Measurements from ENCODE around the gene CCDC28B.

CCDC28B gene

DNA sequence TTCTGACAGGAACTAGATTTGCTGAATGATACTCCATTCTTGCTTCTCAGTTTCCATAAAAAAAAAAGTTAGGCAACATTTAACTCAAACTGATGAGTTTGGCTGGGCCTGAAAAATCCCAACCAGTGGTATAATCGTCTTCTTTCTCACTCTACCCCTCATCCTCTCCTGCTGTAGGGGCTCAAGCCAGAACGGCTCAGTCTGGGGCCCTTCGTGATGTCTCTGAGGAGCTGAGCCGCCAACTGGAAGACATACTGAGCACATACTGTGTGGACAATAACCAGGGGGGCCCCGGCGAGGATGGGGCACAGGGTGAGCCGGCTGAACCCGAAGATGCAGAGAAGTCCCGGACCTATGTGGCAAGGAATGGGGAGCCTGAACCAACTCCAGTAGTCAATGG is 19.3 kb upstream of the CCDC28B start:
- peaks cover 0 to 47% (median 34%) of the 10 kb centered on the region in 4 experiments for H3K4me1 ChIP-seq (ENCODE audit: control extremely low read depth in 1 of 4, control insufficient read depth in 4 of 4, insufficient read depth in 4 of 4, low read length in 3 of 4)
- peaks cover 7 to 46% (median 26%) of the 10 kb centered on the region in 4 experiments for H3K36me3 ChIP-seq (ENCODE audit: control insufficient read depth in 4 of 4, insufficient read depth in 4 of 4, low read length in 3 of 4)
- H3K27ac ChIP-seq (ENCODE audit: insufficient read depth in 1 of 2, low read depth in 1 of 2, low read length in 2 of 2, poor library complexity in 1 of 2, severe bottlenecking in 2 of 2): peak overlapping the region; percentile 42 to 89
- WGBS (ENCODE audit: insufficient coverage): 95% methylated on average over 9 of the region's 9 CpGs
- DNase-seq: no peak
- ChIA-PET CTCF (interaction anchor here (1.2 to 1.5 kb wide), 3 partner anchors 9 to 73 kb away, joined by 3 to 5 read pairs (median 3); partner anchors contain the start of gene KPNA6), POLR2A (no interaction called here)
- H3K9me3 ChIP-seq (ENCODE audit: control extremely low read depth in 1 of 5, control insufficient read depth in 4 of 5, insufficient read depth in 2 of 5, low read depth in 1 of 5, low read length in 4 of 5): no peaks in the 10 kb centered on the region
- H3K4me3 ChIP-seq (ENCODE audit: control insufficient read depth in 1 of 7, extremely low read depth in 1 of 7, insufficient read depth in 4 of 7, low read depth in 2 of 7, low read length in 6 of 7): peak overlapping the region in 4 of 7 experiments; percentile 29 to 89 (median 72)
- no peaks in the 10 kb centered on the region for H3K27me3 ChIP-seq (replicated peaks in 2 of 5; ENCODE audit: control insufficient read depth in 4 of 5, insufficient read depth in 5 of 5, low read length in 4 of 5)

DNA sequence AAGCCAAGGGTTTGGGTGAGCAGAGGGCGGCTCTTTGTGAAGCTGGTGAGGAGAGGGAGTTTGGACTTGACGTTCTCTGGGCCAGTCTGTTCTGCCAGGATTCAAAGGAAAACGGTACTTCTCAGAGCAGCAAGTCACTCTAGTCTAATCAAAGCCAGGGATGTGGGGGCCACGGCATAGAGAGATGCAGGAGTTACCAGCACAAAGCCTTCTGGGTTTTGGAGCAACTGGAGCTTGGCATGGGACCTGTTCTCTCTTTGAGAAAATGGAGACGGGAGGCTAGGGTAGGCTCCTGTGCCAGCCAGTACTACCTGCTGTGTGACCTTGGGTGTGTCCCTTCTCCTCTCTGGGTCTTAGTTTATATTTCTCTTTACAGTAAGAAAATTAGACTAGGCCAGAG is 18.8 kb upstream of the CCDC28B start:
- H3K4me1 ChIP-seq (ENCODE audit: control extremely low read depth in 1 of 4, control insufficient read depth in 4 of 4, insufficient read depth in 4 of 4, low read length in 3 of 4): peaks cover 0 to 48% (median 35%) of the 10 kb centered on the region in 4 experiments
- DNase-seq: no peak
- peaks cover 8 to 51% (median 29%) of the 10 kb centered on the region in 4 experiments for H3K36me3 ChIP-seq (ENCODE audit: control insufficient read depth in 4 of 4, insufficient read depth in 4 of 4, low read length in 3 of 4)
- POLR2A ChIA-PET: no interaction called here
- H3K4me3 ChIP-seq (ENCODE audit: control insufficient read depth in 1 of 7, extremely low read depth in 1 of 7, insufficient read depth in 4 of 7, low read depth in 2 of 7, low read length in 6 of 7): peak overlapping the region in 3 of 7 experiments; percentile 29 to 89 (median 42)
- 95% methylated on average over 5 of the region's 5 CpGs for whole genome bisulfite sequencing (ENCODE audit: insufficient coverage)
- no peak overlapping the region for H3K27ac ChIP-seq (ENCODE audit: insufficient read depth in 1 of 2, low read depth in 1 of 2, low read length in 2 of 2, poor library complexity in 1 of 2, severe bottlenecking in 2 of 2)
- CTCF ChIA-PET: interaction anchor here (1.1 to 1.4 kb wide), 3 partner anchors 8 to 35 kb away, joined by 3 read pairs; no protein-coding TSS in a partner anchor
- H3K27me3 ChIP-seq (replicated peaks in 2 of 5; ENCODE audit: control insufficient read depth in 4 of 5, insufficient read depth in 5 of 5, low read length in 4 of 5): no peaks in the 10 kb centered on the region
- no peaks in the 10 kb centered on the region for H3K9me3 ChIP-seq (ENCODE audit: control extremely low read depth in 1 of 5, control insufficient read depth in 4 of 5, insufficient read depth in 2 of 5, low read depth in 1 of 5, low read length in 4 of 5)

DNA sequence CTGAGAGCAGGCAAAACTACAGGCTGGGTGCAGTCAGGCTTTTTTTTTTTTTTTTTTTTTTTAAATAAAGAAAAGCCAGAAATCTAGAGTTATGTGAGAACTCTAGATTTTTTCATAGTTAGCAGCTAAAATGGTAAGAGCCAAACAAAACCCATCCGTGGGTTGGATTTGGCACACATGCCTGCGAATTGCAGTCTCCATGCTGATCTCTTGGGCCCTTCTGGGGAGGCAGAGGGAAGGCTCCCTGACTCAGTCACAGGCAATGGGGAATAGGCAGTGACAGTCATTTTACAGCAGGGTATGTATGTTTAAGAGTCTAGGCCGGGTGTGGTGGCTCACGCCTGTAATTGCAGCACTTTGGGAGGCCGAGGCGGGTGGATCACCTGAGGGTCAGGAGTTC is 18.3 kb upstream of the CCDC28B start:
- H3K4me3 ChIP-seq (ENCODE audit: control insufficient read depth in 1 of 7, extremely low read depth in 1 of 7, insufficient read depth in 4 of 7, low read depth in 2 of 7, low read length in 6 of 7): no peak overlapping the region

DNA sequence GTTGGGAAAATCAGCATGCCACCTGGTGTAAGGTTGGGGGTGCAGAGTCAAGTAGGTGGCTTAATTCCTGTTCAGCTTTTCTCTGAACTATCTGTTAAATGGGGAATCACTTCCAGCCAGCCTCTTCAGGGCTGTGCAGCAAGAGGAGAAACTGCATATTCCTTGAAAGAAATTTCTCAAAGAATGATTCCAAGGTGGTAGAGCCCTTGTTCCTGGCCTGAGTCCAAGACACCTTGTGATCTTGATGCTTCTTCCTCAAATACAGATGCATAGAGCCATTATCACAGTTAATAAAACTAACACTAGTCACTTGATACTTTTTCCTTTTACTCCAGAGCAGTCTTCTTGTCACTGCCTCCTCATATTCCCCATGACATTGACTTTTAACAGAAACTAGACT is 15.7 kb upstream of the CCDC28B start:
- Histone ChIP-seq H3K9me3 (ENCODE audit: control extremely low read depth in 1 of 5, control insufficient read depth in 4 of 5, insufficient read depth in 2 of 5, low read depth in 1 of 5, low read length in 4 of 5) (no peaks in the 10 kb centered on the region), H3K4me3 (ENCODE audit: control insufficient read depth in 1 of 7, extremely low read depth in 1 of 7, insufficient read depth in 4 of 7, low read depth in 2 of 7, low read length in 6 of 7) (no peak overlapping the region), H3K4me1 (ENCODE audit: control extremely low read depth in 1 of 4, control insufficient read depth in 4 of 4, insufficient read depth in 4 of 4, low read length in 3 of 4) (peaks cover 0 to 39% (median 26%) of the 10 kb centered on the region in 4 experiments), H3K27ac (ENCODE audit: insufficient read depth in 1 of 2, low read depth in 1 of 2, low read length in 2 of 2, poor library complexity in 1 of 2, severe bottlenecking in 2 of 2) (no peak overlapping the region), H3K27me3 (replicated peaks in 2 of 5; ENCODE audit: control insufficient read depth in 4 of 5, insufficient read depth in 5 of 5, low read length in 4 of 5) (no peaks in the 10 kb centered on the region), H3K36me3 (ENCODE audit: control insufficient read depth in 4 of 4, insufficient read depth in 4 of 4, low read length in 3 of 4) (peaks cover 19 to 77% (median 55%) of the 10 kb centered on the region in 4 experiments)
- peak in 2 of 3 donors; percentile 48 to 49 for DNase-seq
- ChIA-PET POLR2A (interaction anchor here (1.0 kb wide), 1 partner anchor 8 kb away, joined by 3 read pairs; no protein-coding TSS in a partner anchor), CTCF (interaction anchor here (0.5 to 2.5 kb wide), 6 partner anchors 9 to 97 kb away, joined by 3 to 9 read pairs (median 3); no protein-coding TSS in a partner anchor)

More for the DNA sequence above, 18.3 kb upstream of the CCDC28B start:
- H3K27ac ChIP-seq (ENCODE audit: insufficient read depth in 1 of 2, low read depth in 1 of 2, low read length in 2 of 2, poor library complexity in 1 of 2, severe bottlenecking in 2 of 2): no peak overlapping the region
- no peak for DNase-seq
- ChIA-PET POLR2A (no interaction called here), CTCF (interaction anchor here (1.1 to 1.4 kb wide), 4 partner anchors 8 to 34 kb away, joined by 3 to 4 read pairs (median 3); no protein-coding TSS in a partner anchor)
- WGBS (ENCODE audit: insufficient coverage): 98% methylated on average over 5 of the region's 6 CpGs
- no peaks in the 10 kb centered on the region for H3K27me3 ChIP-seq (replicated peaks in 2 of 5; ENCODE audit: control insufficient read depth in 4 of 5, insufficient read depth in 5 of 5, low read length in 4 of 5)
- H3K36me3 ChIP-seq (ENCODE audit: control insufficient read depth in 4 of 4, insufficient read depth in 4 of 4, low read length in 3 of 4): peaks cover 12 to 52% (median 31%) of the 10 kb centered on the region in 4 experiments
- peaks cover 0 to 48% (median 35%) of the 10 kb centered on the region in 4 experiments for H3K4me1 ChIP-seq (ENCODE audit: control extremely low read depth in 1 of 4, control insufficient read depth in 4 of 4, insufficient read depth in 4 of 4, low read length in 3 of 4)
- H3K9me3 ChIP-seq (ENCODE audit: control extremely low read depth in 1 of 5, control insufficient read depth in 4 of 5, insufficient read depth in 2 of 5, low read depth in 1 of 5, low read length in 4 of 5): no peaks in the 10 kb centered on the region

DNA sequence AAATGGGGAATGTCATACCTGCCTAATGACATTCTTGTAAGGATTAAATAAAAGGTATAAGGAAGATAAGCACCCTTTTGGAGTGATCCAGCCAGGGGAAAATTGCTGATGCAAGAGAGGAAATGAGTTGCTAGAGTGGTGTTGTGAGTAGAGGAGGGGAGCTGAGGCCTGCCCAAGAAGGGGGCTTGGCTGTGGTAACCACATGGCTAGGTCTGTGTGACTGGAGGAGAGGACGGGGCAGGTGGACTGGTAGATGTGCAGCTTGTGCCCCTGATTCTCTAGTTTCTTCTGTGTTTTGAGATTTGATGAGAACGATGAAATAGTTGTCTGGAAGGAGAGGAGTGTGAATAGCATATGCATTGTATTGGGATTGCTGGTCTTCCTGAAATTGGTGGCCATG is 14.3 kb upstream of the CCDC28B start:
- ChIA-PET CTCF (interaction anchor here (2.5 kb wide), 1 partner anchor 11 kb away, joined by 9 read pairs; no protein-coding TSS in a partner anchor), POLR2A (no interaction called here)
- H3K9me3 ChIP-seq (ENCODE audit: control extremely low read depth in 1 of 5, control insufficient read depth in 4 of 5, insufficient read depth in 2 of 5, low read depth in 1 of 5, low read length in 4 of 5): no peaks in the 10 kb centered on the region
- WGBS (ENCODE audit: insufficient coverage): 94% methylated on average over 2 of the region's 2 CpGs
- no peaks in the 10 kb centered on the region for H3K27me3 ChIP-seq (replicated peaks in 2 of 5; ENCODE audit: control insufficient read depth in 4 of 5, insufficient read depth in 5 of 5, low read length in 4 of 5)
- peaks cover 21 to 82% (median 64%) of the 10 kb centered on the region in 4 experiments for H3K36me3 ChIP-seq (ENCODE audit: control insufficient read depth in 4 of 4, insufficient read depth in 4 of 4, low read length in 3 of 4)
- H3K4me3 ChIP-seq (ENCODE audit: control insufficient read depth in 1 of 7, extremely low read depth in 1 of 7, insufficient read depth in 4 of 7, low read depth in 2 of 7, low read length in 6 of 7): no peak overlapping the region
- no peak for DNase-seq
- no peak overlapping the region for H3K27ac ChIP-seq (ENCODE audit: insufficient read depth in 1 of 2, low read depth in 1 of 2, low read length in 2 of 2, poor library complexity in 1 of 2, severe bottlenecking in 2 of 2)
- H3K4me1 ChIP-seq (ENCODE audit: control extremely low read depth in 1 of 4, control insufficient read depth in 4 of 4, insufficient read depth in 4 of 4, low read length in 3 of 4): peaks cover 0 to 25% (median 15%) of the 10 kb centered on the region in 4 experiments

DNA sequence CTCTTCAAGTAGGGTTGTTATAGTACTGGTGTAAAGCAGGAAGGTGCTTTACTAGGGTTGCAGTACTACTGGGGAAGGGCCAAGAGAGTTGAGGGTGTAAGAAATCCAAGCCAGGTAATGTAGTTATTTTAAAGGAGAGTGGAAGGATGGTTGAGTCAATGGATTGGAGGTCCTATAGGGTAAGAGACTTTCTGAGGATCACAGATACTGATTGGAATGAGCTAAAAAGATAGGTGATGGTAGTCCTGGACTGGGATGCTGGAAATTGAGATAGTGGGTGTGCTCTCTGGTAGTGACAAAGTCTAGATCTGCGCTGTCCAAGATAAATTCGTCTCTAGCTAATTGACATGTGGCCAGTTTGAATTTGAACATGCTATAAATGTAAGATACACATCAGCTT is 13.9 kb upstream of the CCDC28B start:
- DNase-seq: no peak
- Histone ChIP-seq H3K27me3 (replicated peaks in 2 of 5; ENCODE audit: control insufficient read depth in 4 of 5, insufficient read depth in 5 of 5, low read length in 4 of 5) (no peaks in the 10 kb centered on the region), H3K27ac (ENCODE audit: insufficient read depth in 1 of 2, low read depth in 1 of 2, low read length in 2 of 2, poor library complexity in 1 of 2, severe bottlenecking in 2 of 2) (no peak overlapping the region), H3K4me3 (ENCODE audit: control insufficient read depth in 1 of 7, extremely low read depth in 1 of 7, insufficient read depth in 4 of 7, low read depth in 2 of 7, low read length in 6 of 7) (no peak overlapping the region), H3K9me3 (ENCODE audit: control extremely low read depth in 1 of 5, control insufficient read depth in 4 of 5, insufficient read depth in 2 of 5, low read depth in 1 of 5, low read length in 4 of 5) (no peaks in the 10 kb centered on the region), H3K36me3 (ENCODE audit: control insufficient read depth in 4 of 4, insufficient read depth in 4 of 4, low read length in 3 of 4) (peaks cover 21 to 82% (median 64%) of the 10 kb centered on the region in 4 experiments), H3K4me1 (ENCODE audit: control extremely low read depth in 1 of 4, control insufficient read depth in 4 of 4, insufficient read depth in 4 of 4, low read length in 3 of 4) (peaks cover 0 to 21% (median 11%) of the 10 kb centered on the region in 4 experiments)
- POLR2A ChIA-PET: no interaction called here
- CTCF ChIA-PET: interaction anchor here (2.5 kb wide), 1 partner anchor 10 kb away, joined by 9 read pairs; no protein-coding TSS in a partner anchor
- WGBS (ENCODE audit: insufficient coverage): 100% methylated on average over 1 of the region's 2 CpGs

DNA sequence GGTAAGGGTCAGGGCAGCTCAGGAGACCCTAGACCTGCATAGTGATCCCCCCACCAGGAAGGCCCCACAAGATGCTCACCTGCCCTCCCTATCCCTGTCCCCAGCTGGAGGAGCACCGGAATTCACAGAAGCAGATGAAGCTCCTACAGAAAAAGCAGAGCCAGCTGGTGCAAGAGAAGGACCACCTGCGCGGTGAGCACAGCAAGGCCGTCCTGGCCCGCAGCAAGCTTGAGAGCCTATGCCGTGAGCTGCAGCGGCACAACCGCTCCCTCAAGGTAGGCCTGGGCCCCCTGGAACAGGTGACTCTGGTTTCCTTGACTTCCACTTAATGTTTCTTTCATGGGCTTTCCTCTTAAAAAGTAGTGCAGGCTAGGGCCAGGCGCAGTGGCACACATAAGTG is 12.5 kb upstream of the CCDC28B start:
- no peak overlapping the region for H3K27ac ChIP-seq (ENCODE audit: insufficient read depth in 1 of 2, low read depth in 1 of 2, low read length in 2 of 2, poor library complexity in 1 of 2, severe bottlenecking in 2 of 2)
- ChIA-PET POLR2A (interaction anchor here (0.8 kb wide), 1 partner anchor 13 kb away, joined by 3 read pairs; the partner anchor contains the start of gene CCDC28B), CTCF (no interaction called here)
- H3K9me3 ChIP-seq (ENCODE audit: control extremely low read depth in 1 of 5, control insufficient read depth in 4 of 5, insufficient read depth in 2 of 5, low read depth in 1 of 5, low read length in 4 of 5): no peaks in the 10 kb centered on the region
- H3K4me1 ChIP-seq (ENCODE audit: control extremely low read depth in 1 of 4, control insufficient read depth in 4 of 4, insufficient read depth in 4 of 4, low read length in 3 of 4): peaks cover 0 to 15% (median 7%) of the 10 kb centered on the region in 4 experiments
- peaks cover 25 to 85% (median 69%) of the 10 kb centered on the region in 4 experiments for H3K36me3 ChIP-seq (ENCODE audit: control insufficient read depth in 4 of 4, insufficient read depth in 4 of 4, low read length in 3 of 4)
- 97% methylated on average over 9 of the region's 9 CpGs for WGBS (ENCODE audit: insufficient coverage)
- DNase-seq: no peak
- H3K27me3 ChIP-seq (replicated peaks in 2 of 5; ENCODE audit: control insufficient read depth in 4 of 5, insufficient read depth in 5 of 5, low read length in 4 of 5): no peaks in the 10 kb centered on the region
- no peak overlapping the region for H3K4me3 ChIP-seq (ENCODE audit: control insufficient read depth in 1 of 7, extremely low read depth in 1 of 7, insufficient read depth in 4 of 7, low read depth in 2 of 7, low read length in 6 of 7)
